NB4 (cell line): Measurements from ENCODE around the gene TCF19.

Experiments
- CTCF ChIP-seq: IDR thresholded peaks from one replicate; pipeline ENCODE4 v1.5.1; 2012; ENCODE audit warnings: low read depth, low read length
- MAX ChIP-seq: IDR thresholded peaks from 2 replicates; pipeline ENCODE4 v1.6.1; 2011; ENCODE audit warnings: low read depth, low read length
- MYC ChIP-seq: IDR thresholded peaks from 2 replicates; pipeline ENCODE4 v1.6.1; 2011; ENCODE audit warnings: low read depth, low read length
- POLR2A ChIP-seq: IDR thresholded peaks from 2 replicates; pipeline ENCODE4 v1.6.1; 2011; ENCODE audit warnings: mild to moderate bottlenecking; ENCODE audit not compliant: insufficient read length; ENCODE audit errors: extremely low read depth

GRCh38 chr6:31139599-31139998 lies 18.8 kb upstream of the TCF19 start:
- TF ChIP-seq CTCF = no peak
- TF ChIP-seq MYC = no peak
- no peak for TF ChIP-seq POLR2A
- no peak for TF ChIP-seq MAX
